Fibroblast of pulmonary artery (primary cell): ENCODE data around the gene MYD88.

ENCODE experiments used
- DNase-seq: peaks from one replicate; pipeline ENCODE4 v3.0.0-alpha.2; 2010; ENCODE audit warnings: low read depth
- H3K4me3 ChIP-seq: replicated peaks from 2 replicates; pipeline ENCODE4 v1.5.1; 2011; ENCODE audit warnings: low read depth, mild to moderate bottlenecking, control low read depth, low read length, moderate library complexity
- CTCF ChIP-seq: IDR thresholded peaks from 2 replicates; pipeline ENCODE4 v1.5.1; 2011; ENCODE audit warnings: mild to moderate bottlenecking, control low read depth, low read length, inconsistent platforms; ENCODE audit errors: missing control alignments

Gene MYD88

GRCh38 chr3:38149708-38150107 lies 11.2 kb downstream of the MYD88 start:
- no peak for TF ChIP-seq CTCF
- DNase-seq, result no peak
- H3K4me3 ChIP-seq, result no peak overlapping the region

- no peak overlapping the region for H3K4me3 ChIP-seq
- DNase-seq, result no peak
- TF ChIP-seq CTCF, result peak; percentile 4
Observed at GRCh38 chr3:38150780-38151528, 12.5 kb downstream of the MYD88 start.

- no peak for DNase-seq
- H3K4me3 ChIP-seq, result no peak overlapping the region
- no peak for TF ChIP-seq CTCF
Observed at GRCh38 chr3:38151667-38152265, 13.3 kb downstream of the MYD88 start.

GRCh38 chr3:38152609-38153008 lies 14.1 kb downstream of the MYD88 start:
- H3K4me3 ChIP-seq, result no peak overlapping the region
- TF ChIP-seq CTCF, result no peak
- no peak for DNase-seq

GRCh38 chr3:38153221-38153620 lies 14.8 kb downstream of the MYD88 start:
- H3K4me3 ChIP-seq, result no peak overlapping the region
- no peak for TF ChIP-seq CTCF
- no peak for DNase-seq

GRCh38 chr3:38154033-38154494 lies 15.6 kb downstream of the MYD88 start:
- no peak for TF ChIP-seq CTCF
- H3K4me3 ChIP-seq, result no peak overlapping the region
- DNase-seq, result peak; percentile 94
